Measurements from ENCODE around the gene NSD1. TPM values are rescaled to one million over a fixed set of nuclear protein-coding genes. Genes with fewer than 3 reads are reported as not detected.

Gene NSD1
- total and polyA plus RNA-seq, 2 of the 8 experiments (the other 6 are each of a cell fraction or from before 2014, with no cell fraction given), result 22.8 to 168 TPM

- Histone ChIP-seq H3K14ac (ENCODE audit: insufficient read length) (no peak overlapping the region), H2BK120ac (replicated peaks; ENCODE audit: low read depth, low read length) (no peak overlapping the region), H3K56ac (replicated peaks; ENCODE audit: insufficient read length, low read depth, low read length) (no peak overlapping the region), H2BK20ac (ENCODE audit: low read length) (no peak overlapping the region), H3K4ac (replicated peaks; ENCODE audit: insufficient read length, low read depth, low read length) (no peak overlapping the region), H3K4me2 (ENCODE audit: insufficient read depth in 1 of 2, low read depth in 2 of 2, low read length in 2 of 2) (peak overlapping the region in 1 of 2 experiments; percentile 20; a peak in 1 of 4 replicates), H2BK12ac (ENCODE audit: low read depth, low read length) (no peak overlapping the region), H4K8ac (ENCODE audit: extremely low read depth, insufficient read depth, low read length) (no peak overlapping the region), H3K27me3 (replicated peaks in 1 of 4; ENCODE audit: control insufficient read depth in 3 of 4, extremely low read depth in 1 of 4, insufficient read depth in 3 of 4, low read length in 3 of 4) (no peaks in the 10 kb centered on the region), H3K23me2 (ENCODE audit: low read depth, low read length) (0 out of 2 replicates have a peak, but pooled peaks cover under 1% of the 10 kb centered on the region), H3K9ac (replicated peaks in 1 of 4; ENCODE audit: extremely low read depth in 1 of 4, low read depth in 3 of 4, low read length in 3 of 4) (no peak overlapping the region), H2AK5ac (ENCODE audit: low read depth, low read length) (no peak overlapping the region), H4K91ac (replicated peaks; ENCODE audit: insufficient read length, low read length) (no peak overlapping the region), H3K4me3 (ENCODE audit: extremely low read depth in 1 of 4, insufficient read depth in 2 of 4, low read depth in 3 of 4, low read length in 4 of 4) (no peak overlapping the region), H3K18ac (ENCODE audit: extremely low read depth, low read length) (no peak overlapping the region), H2BK15ac (ENCODE audit: low read length) (no peak overlapping the region), H4K5ac (ENCODE audit: insufficient read length, low read depth, low read length) (no peak overlapping the region), H3K4me1 (replicated peaks in 1 of 4; ENCODE audit: control insufficient read depth in 3 of 4, insufficient read depth in 4 of 4, low read length in 3 of 4) (peaks cover 0 to 4% (median 1%) of the 10 kb centered on the region in 4 experiments; a peak in 4 of 7 replicates), H2AFZ (ENCODE audit: low read length) (no peak overlapping the region), H2BK5ac (ENCODE audit: low read depth, low read length) (no peak overlapping the region), H3K23ac (ENCODE audit: insufficient read length) (no peak overlapping the region), H3K36me3 (ENCODE audit: control insufficient read depth in 2 of 4, insufficient read depth in 4 of 4, low read length in 3 of 4) (no peaks in the 10 kb centered on the region), H3K79me1 (ENCODE audit: low read depth, low read length) (no peaks in the 10 kb centered on the region), H4K20me1 (replicated peaks in 1 of 2; ENCODE audit: control insufficient read depth in 1 of 2, insufficient read depth in 2 of 2, low read length in 2 of 2) (no peaks in the 10 kb centered on the region), H3K9me3 (ENCODE audit: insufficient read depth in 2 of 2, low read depth in 1 of 2, low read length in 1 of 2) (no peaks in the 10 kb centered on the region), H3K27ac (ENCODE audit: low read depth, low read length) (no peak overlapping the region), H3K79me2 (ENCODE audit: control insufficient read depth in 1 of 2, insufficient read depth in 2 of 2, low read length in 2 of 2) (no peaks in the 10 kb centered on the region)
- 44% methylated on average over 7 of the region's 7 CpGs; no CpG with 5 or more reads in 1 of the 2 experiments for WGBS, 2 experiments (ENCODE audit: extremely low coverage in 1 of 2, insufficient coverage in 1 of 2, insufficient read length in 1 of 2, insufficient replicate concordance in 2 of 2, low coverage in 1 of 2, low lambda C conversion rate in 2 of 2, missing lambda C conversion rate in 1 of 2)
- POLR2A ChIA-PET (ENCODE audit: partially characterized antibody), result interaction anchor here (0.7 to 2.9 kb wide), 8 partner anchors 13 to 137 kb away, joined by 3 to 10 read pairs (median 6); partner anchors contain the start of gene LMAN2
- TF ChIP-seq SP1 (IDR thresholded peaks at IDR 0.05; ENCODE audit: low read depth, low read length) (0 out of 2 replicates have a peak, but pooled peaks have one; percentile 33), SP4 (IDR thresholded peaks at IDR 0.05; ENCODE audit: low read length) (0 out of 2 replicates have a peak, but pooled peaks have one; percentile 31), RAD21 (IDR thresholded peaks at IDR 0.05 in 1 of 2, conservative IDR thresholded peaks at IDR 0.05 in 1 of 2; ENCODE audit: low read depth in 2 of 2, low read length in 2 of 2) (peak; percentile 87 to 90), SRF (IDR thresholded peaks at IDR 0.05; ENCODE audit: low read depth, low read length) (no peak), CTCF (IDR thresholded peaks at IDR 0.05; ENCODE audit: control extremely low read depth in 1 of 3, insufficient read depth in 1 of 3, low read depth in 1 of 3, low read length in 3 of 3) (peak in 2 of 3 experiments; percentile 85 to 89; a peak in 3 of 4 replicates), YY1 (IDR thresholded peaks at IDR 0.05; ENCODE audit: low read depth, low read length) (no peak)
- DNase-seq (ENCODE audit: low read depth in 1 of 2, low spot score in 2 of 2) (peak in 1 of 2 experiments; percentile 87), FAIRE-seq (peak; percentile 93)
- CTCF ChIA-PET (ENCODE audit: partially characterized antibody), result interaction anchor here (0.6 to 16.6 kb wide), 29 partner anchors 10 to 247 kb away, joined by 3 to 251 read pairs (median 5); partner anchors contain the start of genes LMAN2, PRR7, RGS14 and SLC34A1
Measured at GRCh38 chr5:177317959-177318377, 184.4 kb downstream of the NSD1 start.
